Measurements from ENCODE around the gene DDX17.

- TF ChIP-seq EP300 (IDR thresholded peaks at IDR 0.05) (no peak), CTCF (IDR thresholded peaks at IDR 0.05) (no peak)
Measured at GRCh38 chr22:38519453-38520250, 13.5 kb upstream of the DDX17 start.
